GM10248 (cell line): ENCODE results near the gene TUBB4A.

Experiments
- CTCF ChIA-PET: fragments of 300-600 bp; sonication (Branson Sonifier 250); formaldehyde crosslinking; extraction: SDS; loops from one replicate; lab custom pipeline; 2021; ENCODE audit warnings: antibody characterized with exemption; lab: Yijun Ruan, JAX
- POLR2A ChIA-PET: fragments of 350-650 bp; sonication (Branson Sonifier 250); formaldehyde crosslinking; extraction: SDS; loops from one replicate; lab custom pipeline; 2020; ENCODE audit warnings: antibody characterized with exemption; lab: Yijun Ruan, JAX
- DNase-seq: peaks from one replicate; pipeline ENCODE4 v3.0.0; 2012; ENCODE audit errors: extremely low spot score
- CTCF ChIP-seq: IDR thresholded peaks from 2 replicates; pipeline ENCODE4 v1.5.1; 2012; ENCODE audit warnings: mild to moderate bottlenecking, low read depth; ENCODE audit errors: extremely low read depth, missing control alignments, control extremely low read depth

TUBB4A gene

GRCh38 chr19:6467384-6467783 lies 34.7 kb downstream of the TUBB4A start:
- no peak for DNase-seq
- POLR2A ChIA-PET = no interaction called here
- CTCF ChIA-PET = interaction anchor here (0.7 to 1.1 kb wide), 2 partner anchors 14 to 18 kb away, joined by 3 read pairs; partner anchors contain the start of gene DENND1C
- TF ChIP-seq CTCF = no peak

- POLR2A ChIA-PET = no interaction called here
- no peak for DNase-seq
These were observed 35.4 kb downstream of the TUBB4A start for GRCh38 chr19:6466526-6467248.

GRCh38 chr19:6465663-6466062 lies 36.4 kb downstream of the TUBB4A start:
- CTCF ChIA-PET = interaction anchor here (0.9 to 1.4 kb wide), 4 partner anchors 16 to 478 kb away, joined by 3 to 4 read pairs (median 3); partner anchors contain the start of gene DENND1C
- POLR2A ChIA-PET = interaction anchor here (0.7 to 2.0 kb wide), 2 partner anchors 28 to 65 kb away, joined by 3 to 4 read pairs; partner anchors contain the start of gene TNFSF9
- TF ChIP-seq CTCF = no peak
- no peak for DNase-seq

More at GRCh38 chr19:6466526-6467248, 35.4 kb downstream of the TUBB4A start:
- TF ChIP-seq CTCF = no peak
- CTCF ChIA-PET = interaction anchor here (0.7 to 1.1 kb wide), 3 partner anchors 15 to 479 kb away, joined by 3 read pairs; partner anchors contain the start of gene DENND1C

- DNase-seq = no peak
- CTCF ChIA-PET = interaction anchor here (0.9 to 1.4 kb wide), 3 partner anchors 16 to 443 kb away, joined by 3 to 4 read pairs (median 3); partner anchors contain the start of gene DENND1C
- POLR2A ChIA-PET = interaction anchor here (2.0 kb wide), 1 partner anchor 65 kb away, joined by 4 read pairs; the partner anchor contains the start of gene TNFSF9
- no peak for TF ChIP-seq CTCF
These were observed 37.1 kb downstream of the TUBB4A start for GRCh38 chr19:6465006-6465405.

- DNase-seq = no peak
- TF ChIP-seq CTCF = no peak
- POLR2A ChIA-PET = interaction anchor here (2.0 kb wide), 1 partner anchor 66 kb away, joined by 4 read pairs; the partner anchor contains the start of gene TNFSF9
- CTCF ChIA-PET = interaction anchor here (1.0 kb wide), 1 partner anchor 17 kb away, joined by 4 read pairs; the partner anchor contains the start of gene DENND1C
These were observed 37.8 kb downstream of the TUBB4A start, which contains the start of gene CRB3 for GRCh38 chr19:6464070-6464873. TSS of gene CRB3 (plus strand) at chr19:6464271. CDS start at chr19:6464702, 431 bp downstream.
